Colonic mucosa (tissue), 4 donors: Measurements from ENCODE around the gene ASCL2. TPM values are rescaled to one million over a fixed set of nuclear protein-coding genes. Genes with fewer than 3 reads are reported as not detected.

Experiments
- DNase-seq: peaks from one replicate; pipeline ENCODE4 v3.0.0-alpha.2; 2020
- H3K27ac ChIP-seq: fragments of 200-600 bp; one replicate; pipeline ENCODE4 v1.8.0; 2021
- H3K27me3 ChIP-seq: fragments of 200-600 bp; one replicate; pipeline ENCODE4 v1.8.0; 2021
- H3K36me3 ChIP-seq: fragments of 200-600 bp; one replicate; pipeline ENCODE4 v1.8.0; 2021
- H3K4me1 ChIP-seq: fragments of 200-600 bp; one replicate; pipeline ENCODE4 v1.8.0; 2021; ENCODE audit warnings: mild to moderate bottlenecking
- H3K4me3 ChIP-seq: fragments of 200-600 bp; one replicate; pipeline ENCODE4 v1.8.0; 2021
- H3K9ac ChIP-seq, 2 donors: one replicate each; pipeline ENCODE4 v1.7.0; 2013; ENCODE audit warnings: control low read depth in 2 of 2, low read depth in 2 of 2, low read length in 2 of 2
- H3K9me3 ChIP-seq: fragments of 200-600 bp; one replicate; pipeline ENCODE4 v1.8.0; 2021
- intact Hi-C: fragments of 100-400 bp; cut with DNase I; formaldehyde crosslinking; loops from one replicate; pipeline ENCODE4 v1.14.1; 2022
- total RNA-seq, 2 donors: library from RNA; stranded (reverse); fragmentation: NEBNext Ultra II Directional in 1 of 2; extraction: Animal tissue kit (Norgen Biotek cat#: 25700) in 1 of 2; gene quantifications; one replicate each; pipeline ENCODE4 v1.2.1, GENCODE V29; 2021
- TF ChIP-seq, protein P1 (sequence below): fragments of 200-600 bp; IDR thresholded peaks from one replicate; pipeline ENCODE4 v1.8.0; 2022; ENCODE audit warnings: antibody characterized with exemption, mild to moderate bottlenecking
- donor health status: healthy.
- donor health status: DM: no; HTN: no; CAD: no.
- donor health status: DM: no; HTN: no; CAD: no.

ASCL2 gene
- total RNA-seq, 2 donors from 2014 or later, result 4.8 to 16.4 TPM

DNA sequence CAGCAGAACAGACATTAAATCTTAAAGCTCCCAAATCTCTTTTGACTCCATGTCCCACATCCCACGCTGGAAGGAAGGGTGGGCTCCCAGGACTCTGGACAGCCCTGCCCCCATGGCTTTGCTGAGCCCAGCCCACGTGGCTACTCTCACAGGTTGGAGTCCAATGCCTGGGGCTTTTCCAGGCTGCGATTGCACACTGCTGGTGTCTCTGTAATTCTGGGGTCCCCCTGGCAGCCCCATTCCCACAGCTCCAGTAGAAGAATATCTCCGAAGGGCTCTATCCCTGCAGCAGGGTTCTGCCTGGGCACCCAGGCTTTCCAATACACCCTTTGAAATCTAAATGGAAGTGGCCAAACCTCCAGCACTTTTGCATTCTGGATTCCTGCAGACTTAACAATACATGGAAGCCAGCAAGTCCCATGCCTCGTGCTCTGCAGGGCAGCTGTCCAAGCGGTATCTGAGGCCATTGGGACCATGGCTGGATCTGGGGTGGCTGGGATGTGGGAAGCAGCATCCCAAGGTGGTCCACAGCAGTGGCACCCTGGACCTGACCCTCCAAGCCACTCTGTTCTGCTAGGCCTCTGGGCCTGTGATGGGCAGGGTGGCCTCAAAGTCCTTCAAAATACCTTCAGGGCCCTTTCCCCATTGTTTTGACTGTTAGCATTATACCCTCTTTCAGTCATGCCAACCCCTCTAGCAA lies 50.9 kb downstream of the ASCL2 start:
- TF ChIP-seq, protein P1, sequence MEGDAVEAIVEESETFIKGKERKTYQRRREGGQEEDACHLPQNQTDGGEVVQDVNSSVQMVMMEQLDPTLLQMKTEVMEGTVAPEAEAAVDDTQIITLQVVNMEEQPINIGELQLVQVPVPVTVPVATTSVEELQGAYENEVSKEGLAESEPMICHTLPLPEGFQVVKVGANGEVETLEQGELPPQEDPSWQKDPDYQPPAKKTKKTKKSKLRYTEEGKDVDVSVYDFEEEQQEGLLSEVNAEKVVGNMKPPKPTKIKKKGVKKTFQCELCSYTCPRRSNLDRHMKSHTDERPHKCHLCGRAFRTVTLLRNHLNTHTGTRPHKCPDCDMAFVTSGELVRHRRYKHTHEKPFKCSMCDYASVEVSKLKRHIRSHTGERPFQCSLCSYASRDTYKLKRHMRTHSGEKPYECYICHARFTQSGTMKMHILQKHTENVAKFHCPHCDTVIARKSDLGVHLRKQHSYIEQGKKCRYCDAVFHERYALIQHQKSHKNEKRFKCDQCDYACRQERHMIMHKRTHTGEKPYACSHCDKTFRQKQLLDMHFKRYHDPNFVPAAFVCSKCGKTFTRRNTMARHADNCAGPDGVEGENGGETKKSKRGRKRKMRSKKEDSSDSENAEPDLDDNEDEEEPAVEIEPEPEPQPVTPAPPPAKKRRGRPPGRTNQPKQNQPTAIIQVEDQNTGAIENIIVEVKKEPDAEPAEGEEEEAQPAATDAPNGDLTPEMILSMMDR, result no peak
- no peak overlapping the region for H3K27ac ChIP-seq
- no peaks in the 10 kb centered on the region for H3K4me1 ChIP-seq
- H3K9me3 ChIP-seq, result no peaks in the 10 kb centered on the region
- no peak for DNase-seq
- H3K9ac ChIP-seq, result no peak overlapping the region
- H3K27me3 ChIP-seq, result no peaks in the 10 kb centered on the region
- no peaks in the 10 kb centered on the region for H3K36me3 ChIP-seq
- intact Hi-C loops, result no loop called here
- H3K4me3 ChIP-seq, result no peak overlapping the region

Other genes with a start within 250 kb of the ASCL2 start
- 1 to 10 TPM; 4.1 to 9.2 TPM for gene IGF2, start 131.2 kb downstream of the ASCL2 start, total RNA-seq
- under 1 TPM in 1 of 2 donors, not detected in 1; 0.84 TPM for gene INS, start 109.4 kb downstream of the ASCL2 start, total RNA-seq
- gene TH, start 98.8 kb downstream of the ASCL2 start, total RNA-seq, result under 1 TPM in 1 of 2 donors, not detected in 1; 0.15 TPM
- gene C11orf21, start 31.3 kb upstream of the ASCL2 start, total RNA-seq, result under 1 TPM; 0.11 to 0.52 TPM
- gene TSPAN32, start 31.4 kb upstream of the ASCL2 start, total RNA-seq, result under 1 TPM; 0.40 to 0.62 TPM
- gene CD81, start 106.7 kb upstream of the ASCL2 start, total RNA-seq, result 100 to 1,000 TPM; 185 to 208 TPM
- gene TSSC4, start 130.2 kb upstream of the ASCL2 start, total RNA-seq, result 10 to 100 TPM; 35.6 to 59.0 TPM
- 1 to 10 TPM; 1.3 to 1.9 TPM for gene TRPM5, start 173.9 kb upstream of the ASCL2 start, total RNA-seq
- 10 to 100 TPM; 51.4 to 55.8 TPM for gene KCNQ1, start 174.4 kb upstream of the ASCL2 start, total RNA-seq